SK-N-DZ (cell line): ENCODE data around the gene WDR86. TPM values are rescaled to one million over a fixed set of nuclear protein-coding genes. Genes with fewer than 3 reads are reported as not detected.

Source experiments
- DNase-seq: peaks from one replicate; pipeline ENCODE4 v3.0.0-alpha.2; 2015; ENCODE audit warnings: low spot score
- polyA plus RNA-seq, 2 experiments: library from polyadenylated mRNA; depleted of rRNA; stranded (reverse); fragments of >200 nt; gene quantifications; 2 replicates each; pipeline ENCODE4 v1.2.3, GENCODE V29; 2014

The WDR86 gene, protein sequence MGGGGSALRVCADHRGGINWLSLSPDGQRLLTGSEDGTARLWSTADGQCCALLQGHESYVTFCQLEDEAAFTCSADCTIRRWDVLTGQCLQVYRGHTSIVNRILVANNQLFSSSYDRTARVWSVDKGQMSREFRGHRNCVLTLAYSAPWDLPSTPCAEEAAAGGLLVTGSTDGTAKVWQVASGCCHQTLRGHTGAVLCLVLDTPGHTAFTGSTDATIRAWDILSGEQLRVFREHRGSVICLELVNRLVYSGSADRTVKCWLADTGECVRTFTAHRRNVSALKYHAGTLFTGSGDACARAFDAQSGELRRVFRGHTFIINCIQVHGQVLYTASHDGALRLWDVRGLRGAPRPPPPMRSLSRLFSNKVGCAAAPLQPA
- polyA plus RNA-seq (2014; cell fraction: cytosol; rRNA removed): 28.1 and 31.1 TPM in 2 replicates
- polyA plus RNA-seq (2014; cell fraction: nucleus; rRNA removed): 129 TPM in 2 replicates

GRCh38 chr7:151409667-151410404, at the start of gene WDR86:
TSS of gene WDR86 (minus strand) at chr7:151410038. CDS start at chr7:151409589, 449 bp downstream.
- DNase-seq: peak; percentile 67

DNA sequence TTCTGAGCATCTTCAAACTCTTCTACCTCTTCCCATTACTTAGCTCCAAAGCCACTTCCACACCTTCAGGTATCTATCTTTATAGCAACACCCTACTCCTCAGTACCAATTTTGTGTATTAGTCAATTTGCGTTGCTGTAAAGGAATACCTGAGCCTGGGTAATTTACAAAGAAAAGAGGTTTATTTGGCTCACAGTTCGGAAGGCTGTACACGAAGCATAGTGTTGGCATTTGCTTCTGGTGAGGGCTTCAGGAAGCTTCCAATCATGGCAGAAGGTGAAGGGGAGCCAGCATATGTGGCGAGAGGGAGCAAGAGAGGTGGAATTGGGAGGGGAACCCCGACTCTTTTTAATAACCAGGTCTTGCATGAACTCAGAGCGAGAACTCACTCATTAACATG, 47.7 kb upstream of the WDR86 start:
- no peak for DNase-seq

GRCh38 chr7:151456782-151457181, 46.9 kb upstream of the WDR86 start:
- DNase-seq: no peak

GRCh38 chr7:151456276-151456675, 46.4 kb upstream of the WDR86 start:
- DNase-seq: no peak

DNA sequence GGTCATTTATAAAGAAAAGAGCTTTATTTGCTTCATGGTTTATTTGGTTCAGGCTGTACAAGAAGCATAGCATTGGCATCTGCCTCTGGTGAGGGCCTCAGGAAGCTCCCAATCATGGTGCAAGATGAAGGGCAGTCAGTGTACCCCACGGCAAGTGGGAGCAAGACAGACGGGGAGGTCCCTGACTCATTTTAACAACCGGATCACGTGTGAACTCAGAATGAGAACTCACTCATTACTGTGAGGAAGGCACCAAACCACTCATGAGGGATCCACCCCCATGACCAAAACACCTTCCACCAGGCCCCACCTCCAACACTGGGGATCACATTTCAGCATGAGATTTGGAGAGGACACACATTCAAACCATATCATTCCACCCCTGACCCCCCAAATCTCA, 45.9 kb upstream of the WDR86 start:
- DNase-seq: no peak

DNA sequence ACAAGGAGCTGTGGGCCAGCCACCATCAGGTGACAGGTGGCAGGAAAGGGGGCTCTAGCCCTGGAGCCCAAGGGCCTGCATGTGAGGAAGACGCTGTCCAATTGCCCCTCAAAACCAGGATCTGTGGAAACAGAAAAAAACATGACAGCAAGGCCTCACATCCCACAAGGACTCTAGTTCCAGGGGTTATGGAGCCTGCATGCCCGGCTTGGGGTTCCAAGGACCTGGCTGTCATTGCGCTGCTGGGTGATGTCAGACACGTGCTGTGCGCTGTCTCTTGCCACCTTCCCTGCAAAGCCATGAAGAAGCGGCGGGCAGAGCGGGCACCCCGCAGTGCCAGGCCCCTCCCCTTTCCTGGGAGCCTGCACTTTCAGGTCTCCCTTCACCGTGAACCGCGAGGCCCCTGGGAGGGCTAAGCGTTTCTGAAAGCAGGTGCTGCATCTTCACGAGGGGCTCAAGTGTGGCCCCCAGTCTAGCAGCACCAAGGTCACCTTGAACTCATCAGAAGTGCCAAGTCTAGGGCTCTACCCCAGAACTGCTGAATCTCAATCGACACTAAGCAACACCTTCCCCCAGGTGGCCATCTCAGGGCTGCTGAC, 45.2 kb upstream of the WDR86 start:
- DNase-seq: no peak

GRCh38 chr7:151454305-151454704, 44.5 kb upstream of the WDR86 start:
- no peak for DNase-seq

- DNase-seq: no peak
Measured at GRCh38 chr7:151453326-151453791, 43.5 kb upstream of the WDR86 start.

DNA sequence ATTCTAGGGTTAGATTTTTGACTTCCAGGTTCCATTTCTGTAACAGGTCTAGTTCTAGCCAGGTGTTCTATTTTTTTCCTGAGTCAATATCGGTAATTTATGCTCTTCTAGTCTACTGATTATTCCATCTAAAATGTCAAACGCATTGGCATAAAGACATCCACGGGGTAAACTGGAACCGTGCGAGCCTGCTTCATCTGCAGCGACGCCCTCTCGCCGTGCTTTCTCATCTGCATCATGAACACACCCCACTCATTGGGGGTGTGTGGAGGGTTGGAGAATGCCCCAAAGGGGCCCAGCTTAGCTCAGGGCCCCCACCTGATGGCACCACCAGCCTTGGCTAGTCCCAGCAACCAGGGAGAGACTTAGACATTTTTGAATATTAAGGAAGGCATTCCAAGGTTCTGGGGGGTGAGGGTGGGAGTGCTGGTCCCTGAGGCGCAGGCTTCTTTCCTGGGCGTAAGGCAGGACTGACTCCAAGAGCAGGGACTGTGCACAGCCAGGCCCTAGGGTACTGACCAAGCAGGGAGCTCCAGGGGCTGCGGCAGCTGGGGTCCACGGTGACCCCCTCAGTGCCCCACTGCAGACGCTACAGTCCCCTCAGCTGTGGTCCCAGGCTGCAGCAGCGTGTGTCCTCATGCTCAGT, 43.0 kb upstream of the WDR86 start:
- DNase-seq: no peak

- DNase-seq: no peak
Measured at GRCh38 chr7:151451626-151452571, 42.1 kb upstream of the WDR86 start.

DNA sequence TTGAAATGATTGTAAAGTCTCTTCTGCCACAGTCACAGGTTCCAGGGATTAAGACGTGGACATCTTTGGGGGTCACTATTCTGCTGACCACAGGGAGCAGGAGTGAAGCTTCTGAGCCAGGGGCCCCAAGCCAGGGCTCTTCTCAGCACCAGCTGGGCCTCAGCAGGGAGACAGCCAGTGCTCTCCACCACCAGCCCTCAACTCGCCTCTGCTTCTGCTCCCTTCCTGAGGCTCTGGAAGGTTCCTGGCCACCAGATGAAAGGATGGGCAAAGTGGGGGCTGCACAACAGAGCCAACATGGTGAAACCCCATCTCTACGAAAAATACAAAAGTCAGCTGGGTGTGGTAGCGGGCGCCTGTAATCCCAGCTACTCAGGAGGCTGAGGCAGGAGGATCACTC, 41.3 kb upstream of the WDR86 start:
- no peak for DNase-seq

DNA sequence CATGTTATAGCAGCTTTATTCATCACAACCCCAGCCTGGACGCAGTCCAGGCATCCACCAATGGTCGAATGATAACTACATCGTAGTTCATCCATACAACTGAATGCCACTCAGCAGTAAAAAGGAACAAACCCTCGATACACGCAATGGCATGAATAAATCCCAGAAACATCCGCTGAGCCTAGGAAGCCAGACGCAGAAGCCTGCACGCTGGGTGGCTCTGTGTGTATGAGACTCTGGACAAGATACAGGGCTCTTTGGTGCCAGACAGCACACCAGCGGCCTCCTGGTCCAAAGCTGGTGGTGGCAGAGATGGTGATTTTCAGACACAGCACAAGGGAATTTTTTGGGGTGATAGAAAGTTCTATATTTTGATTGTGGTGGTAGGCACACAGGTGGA, 40.2 kb upstream of the WDR86 start:
- DNase-seq: no peak

GRCh38 chr7:151448261-151449252, 38.7 kb upstream of the WDR86 start:
- peak; percentile 58 for DNase-seq

- DNase-seq: no peak
Measured at GRCh38 chr7:151447901-151448260, 38.0 kb upstream of the WDR86 start.

DNA sequence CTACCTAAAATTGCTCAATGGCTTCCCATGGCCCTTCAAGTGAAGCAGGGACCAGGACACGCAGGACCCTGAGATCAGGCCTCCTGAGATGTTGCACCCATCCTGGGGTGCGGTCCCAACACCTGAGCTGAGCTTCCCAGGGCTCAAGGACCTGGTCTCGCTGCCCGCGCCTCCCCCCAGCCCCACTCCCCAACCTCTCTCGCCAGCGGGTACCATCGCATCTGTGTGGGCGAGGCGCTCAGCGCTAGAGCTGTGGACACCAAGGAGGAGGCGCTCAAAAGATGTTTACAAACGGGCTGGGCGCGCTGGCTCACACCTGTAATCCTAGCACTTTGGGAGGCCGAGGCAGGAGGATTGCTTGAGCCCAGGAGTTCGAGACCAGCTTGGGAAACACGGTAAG, 37.5 kb upstream of the WDR86 start:
- DNase-seq: no peak

- DNase-seq: no peak
Measured at GRCh38 chr7:151446412-151446811, 36.6 kb upstream of the WDR86 start.

DNA sequence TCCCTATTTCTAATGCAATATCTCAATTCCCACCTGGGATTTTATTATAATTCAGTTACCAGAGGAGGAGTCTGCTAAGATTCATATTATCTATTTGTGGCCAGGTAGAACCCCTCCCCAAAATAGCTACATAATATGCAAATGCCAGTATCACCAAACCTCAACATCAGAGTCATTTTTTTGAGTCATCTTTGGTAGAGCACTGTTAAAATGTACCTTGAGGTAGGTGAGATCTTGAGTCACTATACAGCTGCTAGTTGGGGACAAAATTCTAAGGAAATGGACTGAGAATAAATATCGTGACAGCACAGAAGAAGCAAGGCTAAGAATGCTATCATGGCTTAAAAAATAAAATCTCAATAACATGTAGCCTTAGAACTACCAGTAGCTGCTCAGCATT, 34.8 kb upstream of the WDR86 start:
- DNase-seq: no peak

DNA sequence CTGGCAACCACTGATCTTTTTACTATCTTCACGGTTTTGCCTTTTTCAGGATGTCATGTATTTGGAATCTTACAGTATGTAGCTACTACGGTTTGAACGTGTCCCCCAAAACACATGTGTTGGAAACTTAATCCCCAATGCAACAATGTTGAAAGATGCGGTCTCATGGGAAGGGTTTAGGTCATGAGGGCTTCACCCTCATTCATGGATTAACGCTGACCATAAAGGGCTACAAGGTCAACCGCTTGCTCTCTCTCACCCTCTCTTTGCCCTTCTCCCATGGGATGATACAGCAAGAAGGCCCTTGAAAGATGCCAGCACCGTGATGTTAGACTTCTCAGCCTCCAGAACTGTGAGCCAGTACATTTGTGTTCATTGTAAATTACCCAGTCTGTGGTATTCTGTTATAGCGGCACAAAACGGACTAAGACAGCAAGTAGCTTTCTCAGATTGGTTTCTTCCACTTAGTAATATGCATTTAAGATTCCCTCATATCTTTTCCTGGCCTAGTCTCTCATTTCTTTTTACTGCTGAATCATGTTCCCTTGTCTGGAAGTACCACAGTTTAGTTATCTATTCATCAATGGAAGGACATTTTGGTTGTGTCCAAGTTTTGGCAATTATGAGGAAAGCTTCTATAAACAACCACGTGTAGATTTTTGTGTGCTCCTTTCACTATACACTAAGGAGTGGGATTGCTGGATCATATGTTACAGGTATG, 33.1 kb upstream of the WDR86 start:
- DNase-seq: no peak
